Endothelial cell of umbilical vein (primary cell): ENCODE data around the gene LARP6. TPM values are rescaled to one million over a fixed set of nuclear protein-coding genes. Genes with fewer than 3 reads are reported as not detected.
"Not testable (repeated sequence)": the region's sequence is repeated elsewhere in the genome, so short reads cannot be mapped to it uniquely, and the experiment has no call there.

Experiments
- BruUV-seq: library from RNA; stranded (reverse); fragments of 400-500 nt; replicated peaks from 2 replicates; lab custom pipeline; 2021; lab: Mats Ljungman, UMichigan
- CTCF ChIA-PET: fragments of 300-600, 350-600 bp; sonication (Branson Sonifier 250); formaldehyde crosslinking; loops from one replicate; lab custom pipeline; 2021; ENCODE audit warnings: antibody characterized with exemption, inconsistent platforms; lab: Charles Lee
- POLR2A ChIA-PET: fragments of 300-600, 350-600 bp; sonication (Branson Sonifier 250); formaldehyde crosslinking; loops from one replicate; lab custom pipeline; 2021; ENCODE audit warnings: antibody characterized with exemption, inconsistent platforms; lab: Charles Lee
- DNase-seq: peaks from one replicate; pipeline ENCODE4 v3.0.0-alpha.2; 2011; ENCODE audit warnings: low read depth, low spot score
- FAIRE-seq: peaks from 2 replicates; lab custom pipeline; 2011; peaks lifted over from hg19 to GRCh38; lab: Jason Lieb, UNC
- H2AFZ ChIP-seq: 2 replicates; pipeline ENCODE4 v1.6.0; 2012; ENCODE audit warnings: low read depth, low read length, control low read depth, inconsistent platforms
- H3K27ac ChIP-seq: 2 replicates; pipeline ENCODE4 v1.5.1; 2011; ENCODE audit warnings: low read depth, mild to moderate bottlenecking, control low read depth, low read length, moderate library complexity; ENCODE audit not compliant: insufficient read depth
- H3K27me3 ChIP-seq, 2 experiments: 2 replicates each; pipeline versions ENCODE4 v1.6.0 to v1.6.1; 2011; ENCODE audit warnings: low read length in 2 of 2, mixed read lengths in 1 of 2; ENCODE audit not compliant: control insufficient read depth in 2 of 2, insufficient read depth in 2 of 2
- H3K36me3 ChIP-seq, 2 experiments: 2 replicates in 1 of 2; 3 replicates in 1 of 2; pipeline ENCODE4 v1.5.1; 2011; ENCODE audit warnings: low read length in 2 of 2, mild to moderate bottlenecking in 1 of 2, moderate library complexity in 1 of 2; ENCODE audit not compliant: control insufficient read depth in 2 of 2, insufficient read depth in 2 of 2; ENCODE audit errors: extremely low read depth in 1 of 2
- H3K4me1 ChIP-seq: 3 replicates; pipeline ENCODE4 v1.5.1; 2011; ENCODE audit warnings: mild to moderate bottlenecking, low read length; ENCODE audit not compliant: control insufficient read depth, insufficient read depth; ENCODE audit errors: extremely low read depth
- H3K4me2 ChIP-seq: 2 replicates; pipeline ENCODE4 v1.6.1; 2011; ENCODE audit warnings: low read length, control low read depth, mixed read lengths; ENCODE audit not compliant: insufficient read depth
- H3K4me3 ChIP-seq, 3 experiments: fragments of 200-600 bp in 1 of 3; sonication (generic), shearing (Covaris generic) in 1 of 3; replicated peaks in 1 of 3; 2 replicates each; pipeline ENCODE4 v1.5.1; 2011 to 2016; ENCODE audit warnings: control low read depth in 3 of 3, low read length in 3 of 3, mild to moderate bottlenecking in 2 of 3, inconsistent platforms in 1 of 3, low read depth in 1 of 3, moderate library complexity in 1 of 3; ENCODE audit not compliant: insufficient read depth in 1 of 3
- H3K79me2 ChIP-seq: 2 replicates; pipeline ENCODE4 v1.6.0; 2012; ENCODE audit warnings: low read length, inconsistent platforms; ENCODE audit not compliant: control insufficient read depth, insufficient read depth
- H3K9ac ChIP-seq: replicated peaks from 2 replicates; pipeline ENCODE3; 2011; ENCODE audit warnings: low read length, control low read depth; ENCODE audit not compliant: insufficient read depth; ENCODE audit errors: extremely low read depth
- H3K9me1 ChIP-seq: replicated peaks from 3 replicates; pipeline ENCODE4 v1.6.0; 2011; ENCODE audit warnings: mild to moderate bottlenecking, low read length; ENCODE audit not compliant: control insufficient read depth, insufficient read depth; ENCODE audit errors: extremely low read depth
- H3K9me3 ChIP-seq: replicated peaks from 2 replicates; pipeline ENCODE4 v1.5.1; 2012; ENCODE audit warnings: low read length, inconsistent platforms; ENCODE audit not compliant: control insufficient read depth, insufficient read depth
- H4K20me1 ChIP-seq: replicated peaks from 2 replicates; pipeline ENCODE3; 2011; ENCODE audit warnings: mild to moderate bottlenecking, low read length; ENCODE audit not compliant: control insufficient read depth, insufficient read depth; ENCODE audit errors: extremely low read depth
- CTCF ChIP-seq, 2 donors: IDR thresholded peaks; 1 replicate in 1 of 2; 2 replicates in 1 of 2; pipeline ENCODE4 v1.5.1; 2011; ENCODE audit warnings: low read length in 2 of 2, mild to moderate bottlenecking in 2 of 2, moderate library complexity in 2 of 2, control low read depth in 1 of 2, inconsistent platforms in 1 of 2, low read depth in 1 of 2; ENCODE audit not compliant: insufficient read depth in 1 of 2; ENCODE audit errors: extremely low read depth in 1 of 2
- EZH2 ChIP-seq: IDR thresholded peaks from 2 replicates; pipeline ENCODE4 v1.6.1; 2012; ENCODE audit warnings: borderline replicate concordance, low read depth, mild to moderate bottlenecking, moderate library complexity, low read length, inconsistent platforms; ENCODE audit not compliant: severe bottlenecking
- FOS ChIP-seq: IDR thresholded peaks from 2 replicates; pipeline ENCODE4 v1.6.1; 2011; ENCODE audit warnings: mild to moderate bottlenecking, low read length, moderate library complexity, borderline replicate concordance; ENCODE audit not compliant: insufficient read depth
- GATA2 ChIP-seq: IDR thresholded peaks from 2 replicates; pipeline ENCODE4 v1.7.0; 2011; ENCODE audit warnings: low read depth, mild to moderate bottlenecking, moderate library complexity, mixed read lengths, low read length; ENCODE audit not compliant: insufficient read length, insufficient read depth
- JUN ChIP-seq: IDR thresholded peaks from 2 replicates; pipeline ENCODE4 v1.6.1; 2011; ENCODE audit warnings: borderline replicate concordance, low read depth; ENCODE audit not compliant: insufficient read length, insufficient read depth
- MAX ChIP-seq: IDR thresholded peaks from 2 replicates; pipeline ENCODE4 v1.6.1; 2011; ENCODE audit not compliant: insufficient read depth, insufficient read length
- MYC ChIP-seq: IDR thresholded peaks from one replicate; pipeline ENCODE4 v1.6.1; 2011; ENCODE audit warnings: mild to moderate bottlenecking, low read depth, low read length
- POLR2A ChIP-seq: IDR thresholded peaks from 2 replicates; pipeline ENCODE4 v1.6.1; 2012; ENCODE audit warnings: low read depth, mild to moderate bottlenecking, control low read depth, low read length
- POLR2AphosphoS5 ChIP-seq: IDR thresholded peaks from 2 replicates; pipeline ENCODE4 v1.6.1; 2012; ENCODE audit warnings: low read depth, mild to moderate bottlenecking, control low read depth, low read length, moderate library complexity; ENCODE audit not compliant: insufficient read depth
- dilution Hi-C: fragments of 300-500 bp; cut with MboI; formaldehyde crosslinking; loops from one replicate; pipeline ENCODE4 v1.15.0; 2019; ENCODE audit warnings: low sequenced_read_pairs; ENCODE audit not compliant: extremely low pct_ligation_motif_present
- intact Hi-C: fragments of 100-400 bp; cut with micrococcal nuclease; formaldehyde crosslinking; loops from one replicate; pipeline ENCODE4 v1.10.0; 2022
- polyA plus RNA-seq, 4 experiments: library from polyadenylated mRNA; depleted of rRNA in 3 of 4; stranded (reverse) in 3 of 4; unstranded in 1 of 4; fragments of >200 nt; gene quantifications; 2 replicates each; pipeline versions ENCODE4 v1.2.1 to v1.2.3, GENCODE V29; 2011 to 2012; ENCODE audit warnings: missing spikeins in 1 of 4
- total RNA-seq: library from RNA; stranded (reverse); gene quantifications from 2 replicates; pipeline ENCODE4 v1.2.3, GENCODE V29; 2021

Gene LARP6
- total and polyA plus RNA-seq, 2 donors (not counting 3 experiments of a cell fraction or from before 2014, with no cell fraction given), result 16.9 to 56.2 TPM

- CTCF ChIA-PET, result interaction anchor here (0.8 to 4.4 kb wide), 15 partner anchors 10 to 305 kb away, joined by 3 to 160 read pairs (median 8); partner anchors contain the start of genes LARP6, LRRC49 and THAP10
- dilution Hi-C loops, result no loop called here
Observed at GRCh38 chr15:70873232-70874054, 19.5 kb upstream of the LARP6 start.

GRCh38 chr15:70871490-70871889 is 17.5 kb upstream of the LARP6 start:
- H3K79me2 ChIP-seq, intact Hi-C loops, H3K36me3 ChIP-seq, FAIRE-seq, H3K4me2 ChIP-seq, H3K27me3 ChIP-seq, DNase-seq, POLR2A ChIA-PET, H3K9me1 ChIP-seq, H4K20me1 ChIP-seq, BruUV-seq, dilution Hi-C loops, H3K9me3 ChIP-seq, H3K27ac ChIP-seq, H3K4me3 ChIP-seq, H3K4me1 ChIP-seq, H2AFZ ChIP-seq, H3K9ac ChIP-seq, CTCF ChIA-PET: not testable (repeated sequence)

More at GRCh38 chr15:70873232-70874054, 19.5 kb upstream of the LARP6 start:
- H3K9me1 ChIP-seq, result no peaks in the 10 kb centered on the region
- H3K36me3 ChIP-seq, result no peaks in the 10 kb centered on the region
- FAIRE-seq (no peak), DNase-seq (no peak)
- H3K4me3 ChIP-seq, result no peak overlapping the region
- H3K9ac ChIP-seq, result no peak overlapping the region
- no peaks in the 10 kb centered on the region for H3K79me2 ChIP-seq
- H3K9me3 ChIP-seq, result no peaks in the 10 kb centered on the region
- H3K27me3 ChIP-seq, result no peaks in the 10 kb centered on the region
- BruUV-seq, result no TSS peak
- no peak overlapping the region for H3K4me2 ChIP-seq
- no peak overlapping the region for H2AFZ ChIP-seq
- TF ChIP-seq EZH2 (no peak), MYC (no peak), POLR2AphosphoS5 (no peak), MAX (no peak), FOS (no peak), CTCF (IDR thresholded peaks at IDR 0.05; ENCODE audit: extremely low read depth in 1 of 2, insufficient read depth in 1 of 2, low read depth in 1 of 2, low read length in 2 of 2) (no peak), POLR2A (no peak), JUN (no peak), GATA2 (no peak)
- H4K20me1 ChIP-seq, result no peaks in the 10 kb centered on the region
- no peak overlapping the region for H3K27ac ChIP-seq
- H3K4me1 ChIP-seq, result no peaks in the 10 kb centered on the region
- POLR2A ChIA-PET, result interaction anchor here (0.6 kb wide), 1 partner anchor 1308 kb away, joined by 5 read pairs; no protein-coding TSS in a partner anchor
- intact Hi-C loops, result no loop called here
